ENCODE measurements around the gene WAS.
A peak's percentile ranks its signal among the peaks of the same experiment; 100 is the strongest.
"Not testable (repeated sequence)": the region's sequence is repeated elsewhere in the genome, so short reads cannot be mapped to it uniquely, and the experiment has no call there.

WAS gene

GRCh38 chrX:48683411-48683982 is at the start of gene WAS:
TSS of gene WAS (plus strand) at chrX:48683799. CDS start at chrX:48683854, 55 bp downstream.
- DNase-seq (ENCODE audit: low read depth), result no peak
- Histone ChIP-seq H3K4me1 (ENCODE audit: control insufficient read depth, insufficient read depth, low read length) (no peaks in the 10 kb centered on the region), H3K36me3 (ENCODE audit: control insufficient read depth, insufficient read depth, low read length, severe bottlenecking) (no peaks in the 10 kb centered on the region), H3K4me3 (ENCODE audit: low read length) (no peak within 1 kb of the TSS), H3K27me3 (replicated peaks; ENCODE audit: control insufficient read depth, insufficient read depth, low read length) (peaks cover 44% of the 10 kb centered on the region), H3K9ac (ENCODE audit: low read length) (no peak within 1 kb of the TSS), H3K9me3 (ENCODE audit: control insufficient read depth, low read length) (no peaks in the 10 kb centered on the region)

GRCh38 chrX:48636301-48636700 is 47.3 kb upstream of the WAS start:
- Histone ChIP-seq H3K4me3 (ENCODE audit: low read length) (no peak overlapping the region), H3K9ac (ENCODE audit: low read length) (no peak overlapping the region), H3K9me3 (ENCODE audit: control insufficient read depth, low read length) (no peaks in the 10 kb centered on the region), H3K36me3 (ENCODE audit: control insufficient read depth, insufficient read depth, low read length, severe bottlenecking) (no peaks in the 10 kb centered on the region), H3K4me1 (ENCODE audit: control insufficient read depth, insufficient read depth, low read length) (no peaks in the 10 kb centered on the region), H3K27me3 (replicated peaks; ENCODE audit: control insufficient read depth, insufficient read depth, low read length) (no peaks in the 10 kb centered on the region)
- DNase-seq (ENCODE audit: low read depth), result no peak

- H3K36me3 ChIP-seq (ENCODE audit: control insufficient read depth, insufficient read depth, low read length, severe bottlenecking), result no peaks in the 10 kb centered on the region
- H3K27me3 ChIP-seq (replicated peaks; ENCODE audit: control insufficient read depth, insufficient read depth, low read length), result no peaks in the 10 kb centered on the region
- no peak for DNase-seq (ENCODE audit: low read depth)
- H3K9ac ChIP-seq (ENCODE audit: low read length), result no peak overlapping the region
- no peak overlapping the region for H3K4me3 ChIP-seq (ENCODE audit: low read length)
- H3K9me3 ChIP-seq (ENCODE audit: control insufficient read depth, low read length), result no peaks in the 10 kb centered on the region
- H3K4me1 ChIP-seq (ENCODE audit: control insufficient read depth, insufficient read depth, low read length), result no peaks in the 10 kb centered on the region
Observed at GRCh38 chrX:48636776-48637175, 46.8 kb upstream of the WAS start.

- Histone ChIP-seq H3K4me1 (ENCODE audit: control insufficient read depth, insufficient read depth, low read length) (no peaks in the 10 kb centered on the region), H3K9me3 (ENCODE audit: control insufficient read depth, low read length) (no peaks in the 10 kb centered on the region), H3K36me3 (ENCODE audit: control insufficient read depth, insufficient read depth, low read length, severe bottlenecking) (no peaks in the 10 kb centered on the region), H3K4me3 (ENCODE audit: low read length) (no peak overlapping the region), H3K9ac (ENCODE audit: low read length) (no peak overlapping the region), H3K27me3 (replicated peaks; ENCODE audit: control insufficient read depth, insufficient read depth, low read length) (peaks cover 3% of the 10 kb centered on the region)
- no peak for DNase-seq (ENCODE audit: low read depth)
Observed at GRCh38 chrX:48645669-48646068, 37.9 kb upstream of the WAS start.

GRCh38 chrX:48648336-48648751 is 35.3 kb upstream of the WAS start:
- H3K4me3 ChIP-seq (ENCODE audit: low read length), result no peak overlapping the region
- DNase-seq (ENCODE audit: low read depth), result peak; percentile 51

GRCh38 chrX:48649102-48649501 is 34.5 kb upstream of the WAS start:
- Histone ChIP-seq H3K9me3 (ENCODE audit: control insufficient read depth, low read length) (no peaks in the 10 kb centered on the region), H3K4me1 (ENCODE audit: control insufficient read depth, insufficient read depth, low read length) (no peaks in the 10 kb centered on the region)

More at GRCh38 chrX:48648336-48648751, 35.3 kb upstream of the WAS start:
- no peaks in the 10 kb centered on the region for H3K4me1 ChIP-seq (ENCODE audit: control insufficient read depth, insufficient read depth, low read length)
- no peaks in the 10 kb centered on the region for H3K9me3 ChIP-seq (ENCODE audit: control insufficient read depth, low read length)
- no peak overlapping the region for H3K9ac ChIP-seq (ENCODE audit: low read length)
- peaks cover 13% of the 10 kb centered on the region for H3K27me3 ChIP-seq (replicated peaks; ENCODE audit: control insufficient read depth, insufficient read depth, low read length)
- H3K36me3 ChIP-seq (ENCODE audit: control insufficient read depth, insufficient read depth, low read length, severe bottlenecking), result no peaks in the 10 kb centered on the region

GRCh38 chrX:48652055-48652579 is 31.5 kb upstream of the WAS start:
- not testable (repeated sequence) for H3K4me3 ChIP-seq (ENCODE audit: low read length); H3K4me1 ChIP-seq (ENCODE audit: control insufficient read depth, insufficient read depth, low read length); DNase-seq (ENCODE audit: low read depth); H3K9me3 ChIP-seq (ENCODE audit: control insufficient read depth, low read length); H3K9ac ChIP-seq (ENCODE audit: low read length); H3K36me3 ChIP-seq (ENCODE audit: control insufficient read depth, insufficient read depth, low read length, severe bottlenecking)
- peaks cover 28% of the 10 kb centered on the region for H3K27me3 ChIP-seq (replicated peaks; ENCODE audit: control insufficient read depth, insufficient read depth, low read length)

More at GRCh38 chrX:48649102-48649501, 34.5 kb upstream of the WAS start:
- no peak overlapping the region for H3K4me3 ChIP-seq (ENCODE audit: low read length)
- peaks cover 16% of the 10 kb centered on the region for H3K27me3 ChIP-seq (replicated peaks; ENCODE audit: control insufficient read depth, insufficient read depth, low read length)
- H3K36me3 ChIP-seq (ENCODE audit: control insufficient read depth, insufficient read depth, low read length, severe bottlenecking), result no peaks in the 10 kb centered on the region
- H3K9ac ChIP-seq (ENCODE audit: low read length), result no peak overlapping the region
- DNase-seq (ENCODE audit: low read depth), result no peak

- DNase-seq (ENCODE audit: low read depth); H3K9me3 ChIP-seq (ENCODE audit: control insufficient read depth, low read length); H3K36me3 ChIP-seq (ENCODE audit: control insufficient read depth, insufficient read depth, low read length, severe bottlenecking); H3K4me1 ChIP-seq (ENCODE audit: control insufficient read depth, insufficient read depth, low read length); H3K4me3 ChIP-seq (ENCODE audit: low read length); H3K9ac ChIP-seq (ENCODE audit: low read length): not testable (repeated sequence)
- peaks cover 25% of the 10 kb centered on the region for H3K27me3 ChIP-seq (replicated peaks; ENCODE audit: control insufficient read depth, insufficient read depth, low read length)
Observed at GRCh38 chrX:48654746-48655145, 28.9 kb upstream of the WAS start.

- Histone ChIP-seq H3K9me3 (ENCODE audit: control insufficient read depth, low read length) (peaks cover 15% of the 10 kb centered on the region), H3K27me3 (replicated peaks; ENCODE audit: control insufficient read depth, insufficient read depth, low read length) (peaks cover 14% of the 10 kb centered on the region)
- H3K4me1 ChIP-seq (ENCODE audit: control insufficient read depth, insufficient read depth, low read length); H3K36me3 ChIP-seq (ENCODE audit: control insufficient read depth, insufficient read depth, low read length, severe bottlenecking); DNase-seq (ENCODE audit: low read depth); H3K9ac ChIP-seq (ENCODE audit: low read length); H3K4me3 ChIP-seq (ENCODE audit: low read length): not testable (repeated sequence)
Observed at GRCh38 chrX:48659686-48660085, 23.9 kb upstream of the WAS start.

- H3K36me3 ChIP-seq (ENCODE audit: control insufficient read depth, insufficient read depth, low read length, severe bottlenecking), result no peaks in the 10 kb centered on the region
- no peak for DNase-seq (ENCODE audit: low read depth)
- H3K27me3 ChIP-seq (replicated peaks; ENCODE audit: control insufficient read depth, insufficient read depth, low read length), result peaks cover 6% of the 10 kb centered on the region
- H3K4me1 ChIP-seq (ENCODE audit: control insufficient read depth, insufficient read depth, low read length), result no peaks in the 10 kb centered on the region
- H3K9me3 ChIP-seq (ENCODE audit: control insufficient read depth, low read length), result peaks cover 8% of the 10 kb centered on the region
- H3K9ac ChIP-seq (ENCODE audit: low read length), result no peak overlapping the region
- H3K4me3 ChIP-seq (ENCODE audit: low read length), result no peak overlapping the region
Observed at GRCh38 chrX:48663241-48663640, 20.4 kb upstream of the WAS start.

- peaks cover 10% of the 10 kb centered on the region for H3K27me3 ChIP-seq (replicated peaks; ENCODE audit: control insufficient read depth, insufficient read depth, low read length)
- no peaks in the 10 kb centered on the region for H3K36me3 ChIP-seq (ENCODE audit: control insufficient read depth, insufficient read depth, low read length, severe bottlenecking)
- peaks cover 8% of the 10 kb centered on the region for H3K9me3 ChIP-seq (ENCODE audit: control insufficient read depth, low read length)
- H3K9ac ChIP-seq (ENCODE audit: low read length), result no peak overlapping the region
- no peak overlapping the region for H3K4me3 ChIP-seq (ENCODE audit: low read length)
- no peak for DNase-seq (ENCODE audit: low read depth)
- H3K4me1 ChIP-seq (ENCODE audit: control insufficient read depth, insufficient read depth, low read length), result no peaks in the 10 kb centered on the region
Observed at GRCh38 chrX:48664156-48664555, 19.4 kb upstream of the WAS start.

- Histone ChIP-seq H3K9me3 (ENCODE audit: control insufficient read depth, low read length) (peaks cover 8% of the 10 kb centered on the region), H3K4me3 (ENCODE audit: low read length) (no peak overlapping the region), H3K36me3 (ENCODE audit: control insufficient read depth, insufficient read depth, low read length, severe bottlenecking) (no peaks in the 10 kb centered on the region), H3K4me1 (ENCODE audit: control insufficient read depth, insufficient read depth, low read length) (no peaks in the 10 kb centered on the region), H3K9ac (ENCODE audit: low read length) (no peak overlapping the region), H3K27me3 (replicated peaks; ENCODE audit: control insufficient read depth, insufficient read depth, low read length) (peaks cover 8% of the 10 kb centered on the region)
- no peak for DNase-seq (ENCODE audit: low read depth)
Observed at GRCh38 chrX:48665991-48666390, 17.6 kb upstream of the WAS start.

All from adipocyte (in vitro differentiated cells).